Hepatocyte (in vitro differentiated cells): ENCODE results near the gene LMCD1. TPM values are rescaled to one million over a fixed set of nuclear protein-coding genes. Genes with fewer than 3 reads are reported as not detected.

Source experiments
- DNase-seq: peaks from one replicate; pipeline ENCODE4 v3.0.0-alpha.2; 2016; ENCODE audit warnings: low spot score
- H2AFZ ChIP-seq: fragments of 200-600 bp; sonication (generic); 2 replicates; pipeline ENCODE4 v1.6.0; 2016; ENCODE audit warnings: antibody characterized with exemption, mild to moderate bottlenecking
- H3K27ac ChIP-seq: fragments of 200-600 bp; sonication (generic); 2 replicates; pipeline ENCODE4 v1.5.1; 2016; ENCODE audit warnings: mild to moderate bottlenecking
- H3K27me3 ChIP-seq: fragments of 200-600 bp; sonication (generic); 2 replicates; pipeline ENCODE4 v1.6.1; 2016
- H3K36me3 ChIP-seq: fragments of 200-600 bp; sonication (generic); replicated peaks from 2 replicates; pipeline ENCODE4 v1.5.1; 2016; ENCODE audit warnings: low read depth; ENCODE audit not compliant: insufficient read depth
- H3K4me1 ChIP-seq: fragments of 200-600 bp; sonication (generic); 2 replicates; pipeline ENCODE4 v1.5.1; 2016; ENCODE audit warnings: mild to moderate bottlenecking, moderate library complexity; ENCODE audit not compliant: insufficient read depth
- H3K4me2 ChIP-seq: fragments of 200-600 bp; sonication (generic); 2 replicates; pipeline ENCODE4 v1.6.0; 2016
- H3K4me3 ChIP-seq: fragments of 200-600 bp; sonication (generic); 2 replicates; pipeline ENCODE4 v1.5.1; 2016; ENCODE audit warnings: mild to moderate bottlenecking
- H3K79me2 ChIP-seq: fragments of 200-600 bp; sonication (generic); 2 replicates; pipeline ENCODE4 v1.6.0; 2017; ENCODE audit warnings: mild to moderate bottlenecking
- H3K9me2 ChIP-seq: fragments of 200-600 bp; sonication (generic); replicated peaks from 2 replicates; pipeline ENCODE4 v1.6.0; 2017; ENCODE audit warnings: mild to moderate bottlenecking; ENCODE audit not compliant: insufficient read depth
- H3K9me3 ChIP-seq: fragments of 200-600 bp; sonication (generic); 2 replicates; pipeline ENCODE4 v1.5.1; 2016; ENCODE audit warnings: low read depth, mild to moderate bottlenecking
- H4K20me1 ChIP-seq: fragments of 200-600 bp; sonication (generic); 2 replicates; pipeline ENCODE4 v1.6.0; 2016; ENCODE audit warnings: mild to moderate bottlenecking; ENCODE audit not compliant: insufficient read depth, poor library complexity, severe bottlenecking
- EZH2 ChIP-seq: fragments of 200-600 bp; sonication (generic); IDR thresholded peaks from 2 replicates; pipeline ENCODE4 v1.6.1; 2016; ENCODE audit warnings: antibody characterized with exemption, mild to moderate bottlenecking, borderline replicate concordance
- EZH2phosphoT487 ChIP-seq: fragments of 200-600 bp; sonication (generic); IDR thresholded peaks from one replicate; pipeline ENCODE4 v1.6.1; 2018; ENCODE audit warnings: antibody characterized with exemption, mild to moderate bottlenecking, low read depth, moderate library complexity; ENCODE audit not compliant: unreplicated experiment, severe bottlenecking
- WGBS: methylation state at CpG from one replicate; pipeline ENCODE4 v1.1.6; 2016; ENCODE audit warnings: low lambda C conversion rate; ENCODE audit errors: missing lambda C conversion rate; 5-methylcytosine and 5-hydroxymethylcytosine counted together
- polyA plus RNA-seq: library from polyadenylated mRNA; unstranded; fragments of >200 nt; fragmentation: Nextera tagmentation; extraction: Ambion mirVana; gene quantifications from 2 replicates; pipeline ENCODE4 v1.2.1, GENCODE V29; 2016
- total RNA-seq: library from RNA; depleted of rRNA; stranded (reverse); fragments of >200 nt; gene quantifications from 2 replicates; pipeline ENCODE4 v1.2.3, GENCODE V29; 2014
- TF ChIP-seq, protein P1 (sequence below): fragments of 200-600 bp; sonication (generic); IDR thresholded peaks from 2 replicates; pipeline ENCODE4 v1.5.1; 2016; ENCODE audit warnings: antibody characterized with exemption, mild to moderate bottlenecking; ENCODE audit not compliant: poor library complexity

The LMCD1 gene
- total and polyA plus RNA-seq, 2 experiments from 2014 or later: 195 to 347 TPM

DNA sequence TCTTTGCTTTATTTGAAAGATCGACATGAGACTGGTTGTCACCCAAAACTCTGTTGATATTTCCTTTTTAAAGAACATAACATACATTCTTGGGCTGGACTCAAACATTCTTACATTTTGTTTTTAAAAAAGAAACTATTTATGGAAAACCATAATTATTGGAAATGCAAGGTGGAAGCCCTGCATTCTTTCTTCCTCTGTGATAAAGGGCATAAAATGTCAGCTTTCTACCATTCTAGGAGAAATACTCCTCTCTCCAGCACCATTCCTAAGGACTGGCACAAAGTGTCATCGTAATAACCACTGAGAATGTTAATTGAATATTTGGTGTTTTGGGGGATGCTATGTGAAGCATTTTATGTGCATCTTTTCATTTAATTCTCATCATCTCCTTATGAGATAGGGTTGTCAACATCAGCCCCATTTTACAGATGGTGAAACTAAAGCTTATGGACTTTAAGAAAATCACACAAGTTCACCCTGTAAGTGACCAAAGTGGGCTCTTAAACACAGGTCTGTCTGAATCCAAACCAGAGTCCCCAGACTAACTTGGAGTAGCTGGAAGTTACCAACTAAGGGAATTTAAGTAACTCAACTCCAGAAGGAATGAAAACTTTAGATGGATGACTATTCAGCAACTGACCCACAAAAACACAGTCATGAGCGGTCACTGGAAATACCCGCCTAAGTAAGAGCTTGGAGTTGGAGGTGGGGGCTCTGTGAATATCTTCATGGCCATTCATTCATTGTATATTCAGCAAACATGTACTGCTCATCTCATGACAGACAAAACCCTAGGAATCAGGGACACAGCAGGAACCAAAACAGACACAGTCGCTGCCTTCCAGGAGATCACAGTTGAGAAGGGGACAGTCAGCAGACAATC is 45.9 kb upstream of the LMCD1 start:
- Histone ChIP-seq H3K4me1 (no peaks in the 10 kb centered on the region), H3K27ac (no peak overlapping the region), H3K9me3 (no peaks in the 10 kb centered on the region), H3K4me2 (no peak overlapping the region), H3K79me2 (no peaks in the 10 kb centered on the region), H2AFZ (no peak overlapping the region), H4K20me1 (no peaks in the 10 kb centered on the region), H3K4me3 (no peak overlapping the region), H3K36me3 (no peaks in the 10 kb centered on the region), H3K27me3 (no peaks in the 10 kb centered on the region), H3K9me2 (no peaks in the 10 kb centered on the region)
- no peak for DNase-seq
- TF ChIP-seq, protein P1, sequence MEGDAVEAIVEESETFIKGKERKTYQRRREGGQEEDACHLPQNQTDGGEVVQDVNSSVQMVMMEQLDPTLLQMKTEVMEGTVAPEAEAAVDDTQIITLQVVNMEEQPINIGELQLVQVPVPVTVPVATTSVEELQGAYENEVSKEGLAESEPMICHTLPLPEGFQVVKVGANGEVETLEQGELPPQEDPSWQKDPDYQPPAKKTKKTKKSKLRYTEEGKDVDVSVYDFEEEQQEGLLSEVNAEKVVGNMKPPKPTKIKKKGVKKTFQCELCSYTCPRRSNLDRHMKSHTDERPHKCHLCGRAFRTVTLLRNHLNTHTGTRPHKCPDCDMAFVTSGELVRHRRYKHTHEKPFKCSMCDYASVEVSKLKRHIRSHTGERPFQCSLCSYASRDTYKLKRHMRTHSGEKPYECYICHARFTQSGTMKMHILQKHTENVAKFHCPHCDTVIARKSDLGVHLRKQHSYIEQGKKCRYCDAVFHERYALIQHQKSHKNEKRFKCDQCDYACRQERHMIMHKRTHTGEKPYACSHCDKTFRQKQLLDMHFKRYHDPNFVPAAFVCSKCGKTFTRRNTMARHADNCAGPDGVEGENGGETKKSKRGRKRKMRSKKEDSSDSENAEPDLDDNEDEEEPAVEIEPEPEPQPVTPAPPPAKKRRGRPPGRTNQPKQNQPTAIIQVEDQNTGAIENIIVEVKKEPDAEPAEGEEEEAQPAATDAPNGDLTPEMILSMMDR: no peak
- TF ChIP-seq EZH2phosphoT487 (no peak), EZH2 (no peak)
- 82% methylated on average over 5 of the region's 5 CpGs for WGBS

DNA sequence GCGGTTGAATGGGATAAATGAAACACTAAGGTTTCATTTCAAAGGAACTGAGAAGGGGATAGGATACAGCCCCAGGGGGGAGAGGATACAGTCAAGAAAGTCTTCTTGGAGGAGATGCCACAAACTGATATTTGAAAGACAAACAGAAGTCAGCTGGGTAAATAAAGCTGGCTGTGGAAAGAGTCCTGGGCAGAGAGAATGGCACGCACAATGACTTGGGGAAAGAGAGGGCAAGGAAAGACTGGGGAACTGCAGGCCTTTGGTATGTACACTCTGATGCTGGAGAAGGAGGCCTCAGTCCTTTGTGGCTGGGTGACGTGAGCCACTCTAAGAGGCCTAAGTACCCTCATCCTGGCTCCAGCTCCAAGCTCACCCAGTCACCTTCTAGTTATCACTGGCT is 45.2 kb upstream of the LMCD1 start:
- Histone ChIP-seq H3K9me3 (no peaks in the 10 kb centered on the region), H3K4me3 (no peak overlapping the region), H3K36me3 (no peaks in the 10 kb centered on the region), H4K20me1 (no peaks in the 10 kb centered on the region), H2AFZ (no peak overlapping the region), H3K27ac (no peak overlapping the region), H3K27me3 (no peaks in the 10 kb centered on the region), H3K4me2 (no peak overlapping the region), H3K9me2 (no peaks in the 10 kb centered on the region), H3K4me1 (no peaks in the 10 kb centered on the region), H3K79me2 (no peaks in the 10 kb centered on the region)
- no peak for DNase-seq
- whole genome bisulfite sequencing: 71% methylated on average over 3 of the region's 3 CpGs
- TF ChIP-seq EZH2 (no peak), EZH2phosphoT487 (no peak)
- TF ChIP-seq, protein P1: no peak

DNA sequence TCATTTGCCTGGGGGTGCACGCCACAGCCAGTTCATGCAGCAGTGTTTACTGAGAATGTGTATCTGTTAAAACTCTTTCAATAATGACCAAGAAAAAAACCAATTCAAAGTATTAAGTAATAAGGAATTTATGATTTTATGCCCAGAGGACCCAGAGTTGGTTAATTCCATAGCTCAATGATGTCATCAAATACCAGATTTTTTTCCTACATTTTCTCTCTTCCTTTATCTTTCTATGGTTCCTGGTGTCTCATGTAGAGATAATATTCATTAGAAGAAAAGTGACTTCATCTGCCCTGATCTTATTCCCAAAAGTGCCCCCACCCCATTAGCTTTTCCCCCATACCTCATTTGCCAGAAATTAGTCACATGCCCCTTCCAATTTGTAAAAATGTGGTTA is 44.6 kb upstream of the LMCD1 start:
- Histone ChIP-seq H2AFZ (no peak overlapping the region), H4K20me1 (no peaks in the 10 kb centered on the region), H3K27me3 (no peaks in the 10 kb centered on the region), H3K36me3 (no peaks in the 10 kb centered on the region), H3K27ac (no peak overlapping the region), H3K4me1 (no peaks in the 10 kb centered on the region), H3K4me2 (no peak overlapping the region), H3K4me3 (no peak overlapping the region), H3K9me2 (no peaks in the 10 kb centered on the region), H3K79me2 (no peaks in the 10 kb centered on the region), H3K9me3 (no peaks in the 10 kb centered on the region)
- WGBS: 94% methylated on average over 1 of the region's 1 CpG
- no peak for DNase-seq
- TF ChIP-seq EZH2 (no peak), EZH2phosphoT487 (no peak)
- TF ChIP-seq, protein P1: no peak
